Epidermal melanocyte (primary cell): Measurements from ENCODE around the gene MYL7.

Experiments
- DNase-seq: peaks from one replicate; pipeline ENCODE4 v3.0.0; 2011; ENCODE audit warnings: low spot score; ENCODE audit not compliant: insufficient read length

MYL7 gene

GRCh38 chr7:44150966-44151941 lies 10.1 kb upstream of the MYL7 start:
- DNase-seq, result no peak

GRCh38 chr7:44150466-44150832 lies 9.3 kb upstream of the MYL7 start:
- DNase-seq, result no peak

GRCh38 chr7:44149571-44150465 lies 8.7 kb upstream of the MYL7 start:
- no peak for DNase-seq

GRCh38 chr7:44148961-44149536 lies 7.9 kb upstream of the MYL7 start:
- no peak for DNase-seq

GRCh38 chr7:44148166-44148565 lies 7.0 kb upstream of the MYL7 start:
- no peak for DNase-seq

DNA sequence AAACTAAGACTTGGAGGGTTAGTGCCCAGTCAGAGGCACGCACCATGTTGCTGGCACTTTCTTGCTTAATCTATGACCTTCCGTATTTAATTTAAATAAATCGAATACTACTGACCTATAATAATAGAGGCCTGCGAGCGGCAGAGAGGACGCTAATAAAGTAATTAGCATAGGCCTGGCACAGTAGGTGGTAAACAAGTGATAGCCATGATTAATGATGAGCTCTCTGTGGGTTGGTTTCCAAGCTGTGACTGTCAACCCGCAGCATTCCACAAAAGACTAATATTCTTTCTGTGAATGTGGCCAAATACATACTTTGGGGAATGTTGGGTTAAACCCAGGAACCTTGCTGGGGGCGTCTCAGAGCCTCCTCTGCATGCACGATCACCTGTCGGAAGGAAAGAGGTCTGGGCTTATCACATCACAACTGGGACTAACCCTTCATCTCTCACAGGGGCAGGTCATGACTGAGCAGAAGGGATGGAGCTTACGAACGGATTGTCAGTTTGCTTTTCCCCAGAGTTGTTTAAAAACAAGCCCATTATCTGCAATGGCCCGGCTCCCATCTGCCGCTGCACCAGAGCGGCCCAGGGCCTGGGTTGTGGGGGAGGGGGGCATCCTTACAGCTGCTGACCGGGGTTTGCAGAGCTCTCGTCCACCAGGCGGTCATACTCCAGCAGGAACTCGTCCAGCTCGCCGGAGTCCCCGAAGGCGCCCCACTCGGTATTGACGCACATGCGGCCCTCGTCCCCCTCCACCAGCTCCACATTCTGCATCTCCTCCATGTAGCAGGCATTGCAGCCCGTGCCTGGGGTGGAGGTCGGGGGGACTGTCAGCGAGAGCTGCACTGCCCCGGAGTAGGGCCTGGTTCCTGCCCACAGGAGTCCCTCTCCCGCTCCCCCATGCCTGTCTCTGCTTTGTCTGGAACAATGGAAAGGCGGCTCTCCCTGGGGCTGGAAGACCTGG lies 6.2 kb upstream of the MYL7 start:
- no peak for DNase-seq

- peak; percentile 52 for DNase-seq
These were observed 5.1 kb upstream of the MYL7 start for GRCh38 chr7:44145969-44146911.

- DNase-seq, result no peak
These were observed 4.4 kb upstream of the MYL7 start for GRCh38 chr7:44145479-44145968.

DNA sequence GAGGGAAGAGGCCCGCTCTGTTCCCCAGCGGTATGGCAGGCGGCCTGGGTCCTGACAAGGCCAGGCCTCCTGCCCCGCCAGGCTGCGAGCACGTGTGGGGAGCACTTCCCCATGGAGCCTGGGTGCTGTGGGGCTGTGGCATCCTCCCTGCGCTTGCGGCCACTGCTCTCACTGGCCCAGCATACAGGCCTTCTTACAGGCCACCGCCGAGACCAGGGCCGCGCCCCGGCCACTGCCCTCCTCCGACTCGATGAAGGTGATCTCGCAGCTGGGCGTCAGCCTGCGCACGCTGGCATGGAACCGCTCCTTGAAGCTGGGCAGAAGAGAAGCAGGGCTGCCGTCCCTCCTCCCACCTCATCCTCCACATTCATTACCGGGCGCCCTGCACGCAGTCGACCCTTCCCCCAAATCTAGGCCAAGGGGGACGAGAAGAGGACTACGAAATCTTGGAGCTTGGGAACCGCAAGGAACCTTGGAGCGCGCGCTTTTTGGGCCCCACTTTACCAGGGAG lies 3.9 kb upstream of the MYL7 start:
- no peak for DNase-seq

GRCh38 chr7:44144426-44144967 lies 3.4 kb upstream of the MYL7 start:
- no peak for DNase-seq

DNA sequence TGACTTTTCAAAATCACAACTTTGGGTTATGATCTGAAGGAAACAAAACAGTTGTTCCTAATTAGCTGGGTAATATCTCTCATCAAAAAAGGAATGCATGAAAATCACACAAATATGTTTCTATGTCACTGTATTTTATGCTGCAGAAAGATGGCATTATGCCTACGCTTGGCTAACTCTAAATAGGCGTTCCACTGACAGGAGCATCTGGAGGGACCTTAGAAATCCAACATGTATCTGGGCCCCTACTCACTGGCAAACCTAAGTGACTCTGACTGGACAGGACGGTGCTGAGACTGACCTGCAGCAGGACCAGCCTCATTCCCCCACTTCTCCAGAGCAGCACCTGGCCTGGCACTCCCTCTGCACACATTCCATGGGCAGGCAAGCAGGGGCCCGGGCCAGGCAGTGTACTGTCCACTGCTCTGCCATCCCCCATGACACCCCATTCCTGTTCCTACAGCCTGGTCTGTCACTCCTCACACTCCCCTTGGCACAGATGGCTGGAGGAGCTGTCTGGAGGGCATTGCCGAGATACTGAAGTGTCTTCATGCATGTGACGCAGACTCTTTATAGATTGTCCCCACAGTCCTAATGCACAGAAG lies 2.6 kb upstream of the MYL7 start:
- no peak for DNase-seq

- no peak for DNase-seq
These were observed 896 bp upstream of the MYL7 start for GRCh38 chr7:44142028-44142427.

GRCh38 chr7:44140341-44140740 lies 791 bp downstream of the MYL7 start:
- DNase-seq, result no peak

DNA sequence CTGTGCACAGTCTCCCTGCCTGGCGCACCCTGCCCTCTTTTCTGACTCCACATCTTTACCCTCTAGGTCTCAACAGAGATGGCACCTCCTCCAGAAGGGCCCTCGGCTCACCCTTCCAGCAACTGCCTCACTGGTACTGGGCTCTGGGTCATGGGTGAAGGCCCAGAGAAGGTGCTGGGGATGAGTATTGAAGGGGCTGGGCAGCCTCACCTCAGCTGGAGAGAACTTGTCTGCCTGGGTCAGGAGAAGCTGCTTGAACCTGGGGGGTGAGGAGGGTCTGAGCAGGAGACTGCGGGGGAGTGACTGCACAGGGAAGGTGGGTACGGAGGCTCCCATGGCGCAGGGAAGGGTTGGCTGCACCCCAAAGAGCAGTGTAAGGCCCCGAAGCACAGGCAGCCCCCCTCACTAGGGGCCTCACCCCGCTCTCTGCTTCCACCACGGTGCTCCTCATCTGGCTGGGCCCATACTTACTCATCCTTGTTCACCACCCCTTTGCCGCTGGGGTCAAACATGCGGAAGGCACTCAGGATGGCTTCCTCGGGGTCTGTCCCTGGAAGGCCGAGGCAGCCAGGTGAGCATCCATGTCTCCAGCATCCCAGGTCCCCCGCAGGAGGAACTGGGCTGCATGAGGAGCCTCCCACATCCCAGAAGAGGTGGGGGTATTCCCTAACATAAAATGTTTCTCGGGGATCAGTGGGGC lies 1.7 kb downstream of the MYL7 start:
- DNase-seq, result no peak

DNA sequence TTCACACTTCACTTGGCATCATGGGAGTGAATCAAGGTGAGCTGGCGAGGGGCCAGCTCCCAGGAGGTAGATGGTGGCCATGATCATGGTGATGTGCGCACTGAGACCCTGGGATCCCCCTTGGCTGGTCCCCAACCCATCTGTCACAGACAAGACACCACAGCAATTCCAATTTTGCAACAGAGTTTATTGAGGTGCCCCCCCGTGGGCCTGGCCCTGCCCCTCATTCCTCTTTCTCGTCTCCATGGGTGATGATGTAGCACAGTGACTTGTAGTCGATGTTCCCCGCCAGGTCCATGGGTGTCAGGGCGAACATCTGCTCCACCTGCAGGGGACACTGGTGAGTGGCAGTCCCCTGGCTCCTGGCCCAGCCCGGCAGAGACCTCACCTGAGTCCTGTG lies 2.4 kb downstream of the MYL7 start:
- no peak for DNase-seq

DNA sequence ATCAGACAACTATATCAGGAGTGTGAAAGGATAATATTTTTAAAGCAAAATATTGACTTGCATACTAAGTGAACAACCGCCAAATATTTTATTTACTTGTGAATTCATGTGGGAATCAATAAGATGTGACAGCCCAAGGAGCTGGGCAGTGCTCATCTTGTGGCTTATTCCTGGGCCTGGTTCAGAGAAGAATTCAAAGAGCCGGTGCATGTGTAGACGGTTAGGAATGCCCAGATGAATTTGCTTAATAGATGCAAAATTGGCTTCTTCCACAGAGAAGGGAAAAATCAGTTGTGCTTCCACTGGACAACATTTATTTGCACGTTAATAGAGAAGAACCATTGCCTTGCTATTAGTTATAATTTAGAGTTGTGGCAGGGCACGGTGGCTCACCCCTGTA lies 4.4 kb downstream of the MYL7 start:
- DNase-seq, result no peak

- DNase-seq, result no peak
These were observed 6.0 kb downstream of the MYL7 start for GRCh38 chr7:44134943-44135628.
